B cell (primary cell): ENCODE data around the gene PARP16.

Source experiments
- CTCF ChIP-seq: fragments of 200-600 bp; IDR thresholded peaks from one replicate; pipeline ENCODE4 v1.8.0; 2022; ENCODE audit warnings: antibody characterized with exemption, mild to moderate bottlenecking
- EZH2 ChIP-seq: IDR thresholded peaks from 2 replicates; pipeline ENCODE4 v1.6.1; 2012; ENCODE audit warnings: borderline replicate concordance, low read depth, mild to moderate bottlenecking, moderate library complexity, low read length; ENCODE audit not compliant: insufficient read depth, poor library complexity, severe bottlenecking

GRCh38 chr15:65217526-65218482, 68.9 kb downstream of the PARP16 start:
- TF ChIP-seq CTCF: no peak
- no peak for TF ChIP-seq EZH2
